HG03175 (cell line): ENCODE results near the gene FCN2.
A peak's percentile ranks its signal among the peaks of the same experiment; 100 is the strongest.

Experiments used
- ATAC-seq: cut with Tn5 transposase; IDR thresholded peaks from one replicate; pipeline ENCODE4 v1.9.1; 2021; ENCODE audit warnings: mild to moderate bottlenecking, moderate library complexity; ENCODE audit not compliant: unreplicated experiment

The FCN2 gene

DNA sequence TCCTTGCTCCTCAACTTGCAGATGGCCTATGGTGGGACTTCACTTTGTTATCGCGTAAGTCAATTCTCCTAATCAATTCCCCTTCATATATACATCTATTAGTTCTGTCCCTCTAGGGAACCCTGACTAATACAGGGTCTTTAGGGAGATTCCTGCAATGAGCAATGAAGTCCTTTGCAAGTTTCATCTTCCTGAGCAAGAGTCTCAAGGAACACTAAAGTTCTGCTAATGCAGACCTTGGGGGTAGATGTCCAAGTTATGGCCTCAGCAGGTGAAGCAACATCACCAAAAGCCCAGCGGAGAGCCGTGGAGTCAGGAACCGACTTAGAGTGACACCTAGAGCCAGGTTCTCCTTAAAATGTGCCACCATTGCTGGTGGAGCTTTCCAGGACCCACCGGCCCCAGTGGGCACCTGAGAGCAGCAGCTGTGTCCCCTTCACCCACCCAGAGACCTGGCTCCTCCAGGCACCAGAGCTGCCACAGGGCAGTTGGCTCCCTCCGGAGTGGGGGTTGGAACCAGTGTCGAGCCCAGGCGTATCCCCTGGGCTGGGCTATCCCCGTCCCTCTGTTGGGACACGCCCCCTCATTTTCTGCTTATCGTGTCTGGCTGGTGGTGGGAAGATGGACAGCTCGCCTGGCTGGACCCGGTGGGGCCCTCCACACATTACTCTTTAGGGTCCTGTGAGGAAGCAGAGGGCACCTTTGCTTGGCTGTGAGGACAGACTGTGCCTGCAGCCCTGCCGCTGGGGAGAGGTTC is 48.0 kb downstream of the FCN2 start:
- ATAC-seq: no peak

GRCh38 chr9:134929193-134930158 is 48.9 kb downstream of the FCN2 start:
- ATAC-seq: no peak

DNA sequence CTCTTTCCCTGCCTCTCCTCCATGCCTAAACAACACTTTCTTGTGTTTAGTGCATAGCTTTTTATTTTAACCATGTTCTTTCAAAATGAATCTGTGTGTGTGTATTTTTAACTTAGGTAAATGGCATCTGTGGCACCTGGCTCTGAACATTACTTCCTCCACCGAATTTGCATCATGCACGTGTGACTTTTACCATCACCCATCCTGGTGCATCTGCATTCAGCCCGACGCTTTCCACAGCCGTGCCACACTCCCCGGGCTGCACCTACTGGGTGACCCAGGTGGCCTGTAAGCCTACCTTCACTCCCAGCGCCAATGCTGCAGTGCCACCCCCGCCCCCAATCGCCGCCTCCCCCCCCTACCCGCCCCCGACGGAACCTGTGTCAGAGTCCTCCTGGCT is 49.8 kb downstream of the FCN2 start:
- ATAC-seq: peak; percentile 64

- ATAC-seq: no peak
Measured at GRCh38 chr9:134932171-134932570, 51.6 kb downstream of the FCN2 start.

DNA sequence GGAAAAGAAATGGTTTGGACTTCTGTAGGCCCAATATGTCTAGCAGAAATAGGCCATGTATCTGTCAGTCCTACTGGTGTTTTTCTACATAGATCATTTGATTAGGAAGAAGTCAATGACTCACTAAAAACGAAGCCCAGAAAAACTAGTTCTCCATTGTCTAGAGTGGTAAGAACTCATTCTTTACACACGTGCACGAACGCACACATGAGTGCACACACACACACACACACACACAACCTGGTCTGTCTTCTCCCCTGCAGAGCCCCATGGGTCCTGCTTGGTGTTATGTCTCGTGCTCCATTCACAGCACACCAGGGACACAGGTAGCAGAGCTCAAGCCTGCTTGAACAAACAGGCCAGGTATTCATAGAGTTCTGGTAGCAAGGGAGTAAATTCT is 52.0 kb downstream of the FCN2 start:
- no peak for ATAC-seq

- ATAC-seq: no peak
Measured at GRCh38 chr9:134933076-134933659, 52.6 kb downstream of the FCN2 start.

- ATAC-seq: no peak
Measured at GRCh38 chr9:134935056-134935640, 54.5 kb downstream of the FCN2 start.

DNA sequence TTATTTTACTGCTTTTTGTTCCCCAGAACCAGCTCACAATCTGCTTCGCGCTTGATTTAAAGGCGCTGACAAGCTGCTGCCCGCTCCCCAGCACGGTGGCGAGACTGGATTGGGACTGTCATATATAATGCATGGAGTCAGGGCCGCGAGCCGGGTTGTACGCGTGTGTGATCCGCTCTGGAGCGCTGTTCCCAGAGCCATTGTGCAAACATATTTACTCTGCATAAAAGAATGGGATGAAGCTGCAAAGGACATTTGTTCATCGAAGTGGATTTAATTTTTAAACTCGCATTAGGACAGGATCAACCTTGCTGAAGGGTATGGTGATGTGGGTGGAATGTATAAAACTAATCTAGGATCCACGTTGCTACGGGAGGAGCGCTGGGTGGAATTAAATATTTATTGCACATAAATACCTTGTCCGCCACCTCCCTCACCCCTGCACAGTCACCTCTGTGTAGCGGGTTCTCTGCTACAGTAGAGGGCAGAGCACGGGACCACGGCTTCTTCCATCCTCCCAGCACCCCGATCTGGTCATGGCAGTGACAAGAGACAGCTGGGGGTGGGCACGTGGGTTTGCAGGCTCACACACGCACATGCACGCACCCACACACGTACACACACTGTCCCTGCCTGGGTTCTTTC is 55.2 kb downstream of the FCN2 start:
- no peak for ATAC-seq

- no peak for ATAC-seq
Measured at GRCh38 chr9:134936346-134937163, 55.9 kb downstream of the FCN2 start.
